B cell (primary cell): Measurements from ENCODE around the gene GSTA1.
"Not testable (repeated sequence)": the region's sequence is repeated elsewhere in the genome, so short reads cannot be mapped to it uniquely, and the experiment has no call there.

ENCODE experiments used
- CTCF ChIP-seq: fragments of 200-600 bp; IDR thresholded peaks from one replicate; pipeline ENCODE4 v1.8.0; 2022; ENCODE audit warnings: antibody characterized with exemption, mild to moderate bottlenecking
- EZH2 ChIP-seq: IDR thresholded peaks from 2 replicates; pipeline ENCODE4 v1.6.1; 2012; ENCODE audit warnings: borderline replicate concordance, low read depth, mild to moderate bottlenecking, moderate library complexity, low read length; ENCODE audit not compliant: insufficient read depth, poor library complexity, severe bottlenecking

DNA sequence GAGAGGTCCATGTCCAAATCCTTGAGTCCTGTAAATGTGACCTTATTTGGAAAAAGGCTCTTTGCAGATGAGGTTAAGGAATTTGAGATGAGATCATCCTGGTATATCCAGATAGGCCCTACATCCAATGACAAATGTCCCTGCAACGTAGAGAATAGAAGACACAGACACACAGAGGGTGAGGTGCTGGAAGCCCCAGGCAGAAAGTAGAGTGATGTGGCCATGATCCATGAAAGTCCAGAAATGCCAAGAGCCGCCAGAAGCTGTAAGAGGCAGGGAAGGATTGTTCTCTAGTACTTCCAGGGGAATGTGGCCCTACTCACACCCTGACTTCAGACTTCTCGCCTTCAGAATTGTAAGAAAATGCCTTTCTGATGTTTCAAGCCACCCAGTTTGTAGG is 56.3 kb downstream of the GSTA1 start:
- TF ChIP-seq CTCF, EZH2: not testable (repeated sequence)
